Measurements from ENCODE around the gene ASAP2. TPM values are rescaled to one million over a fixed set of nuclear protein-coding genes. Genes with fewer than 3 reads are reported as not detected.

ASAP2 gene
- polyA plus RNA-seq, 1 donor from 2014 or later: 41.0 TPM

- no peak overlapping the region for H3K27ac ChIP-seq (ENCODE audit: low read length)
- H3K36me3 ChIP-seq (ENCODE audit: insufficient read depth, low read length): no peaks in the 10 kb centered on the region
- no peak overlapping the region for H2AFZ ChIP-seq (ENCODE audit: low read depth, low read length)
- no peaks in the 10 kb centered on the region for H4K20me1 ChIP-seq (ENCODE audit: insufficient read depth)
- no peaks in the 10 kb centered on the region for H3K9me3 ChIP-seq (ENCODE audit: low read length)
- TF ChIP-seq TAF1 (IDR thresholded peaks at IDR 0.05; ENCODE audit: low read depth) (no peak), EP300 (conservative IDR thresholded peaks at IDR 0.05; ENCODE audit: poor library complexity, severe bottlenecking) (no peak), SMC3 (conservative IDR thresholded peaks at IDR 0.05; ENCODE audit: poor library complexity) (no peak), EZH2 (IDR thresholded peaks at IDR 0.05; ENCODE audit: borderline replicate concordance, insufficient read depth, low read length, poor library complexity, severe bottlenecking) (no peak), POLR2AphosphoS5 (IDR thresholded peaks at IDR 0.05) (no peak), MXI1 (conservative IDR thresholded peaks at IDR 0.05; ENCODE audit: poor library complexity, severe bottlenecking) (no peak), CTCF (IDR thresholded peaks at IDR 0.05; ENCODE audit: poor library complexity, severe bottlenecking) (no peak), RAD21 (conservative IDR thresholded peaks at IDR 0.05) (no peak), REST (IDR thresholded peaks at IDR 0.05; ENCODE audit: borderline replicate concordance) (no peak)
- no peak overlapping the region for H3K4me3 ChIP-seq (ENCODE audit: low read length)
- no peaks in the 10 kb centered on the region for H3K27me3 ChIP-seq (ENCODE audit: insufficient read depth, low read depth, low read length)
- no peak overlapping the region for H3K9ac ChIP-seq (ENCODE audit: low read length)
- H3F3A ChIP-seq (ENCODE audit: insufficient read depth, low read length, poor library complexity, severe bottlenecking): no peaks in the 10 kb centered on the region
- no peaks in the 10 kb centered on the region for H3K9me2 ChIP-seq (ENCODE audit: insufficient read depth, low read length)
- H3K4me2 ChIP-seq (ENCODE audit: low read length): no peak overlapping the region
- no peaks in the 10 kb centered on the region for H3K79me2 ChIP-seq (replicated peaks; ENCODE audit: insufficient read depth, low read length)
These were observed 164.1 kb downstream of the ASAP2 start for GRCh38 chr2:9370746-9371145.

- no peaks in the 10 kb centered on the region for H4K20me1 ChIP-seq (ENCODE audit: insufficient read depth)
- H3K36me3 ChIP-seq (ENCODE audit: insufficient read depth, low read length): no peaks in the 10 kb centered on the region
- no peak overlapping the region for H3K4me2 ChIP-seq (ENCODE audit: low read length)
- no peaks in the 10 kb centered on the region for H3K27me3 ChIP-seq (ENCODE audit: insufficient read depth, low read depth, low read length)
- no peak overlapping the region for H2AFZ ChIP-seq (ENCODE audit: low read depth, low read length)
- no peak for TF ChIP-seq SMC3 (conservative IDR thresholded peaks at IDR 0.05; ENCODE audit: poor library complexity)
- TF ChIP-seq REST (IDR thresholded peaks at IDR 0.05; ENCODE audit: borderline replicate concordance): no peak
- no peak for TF ChIP-seq RAD21 (conservative IDR thresholded peaks at IDR 0.05)
- TF ChIP-seq POLR2AphosphoS5 (IDR thresholded peaks at IDR 0.05): no peak
- no peak for TF ChIP-seq EP300 (conservative IDR thresholded peaks at IDR 0.05; ENCODE audit: poor library complexity, severe bottlenecking)
- TF ChIP-seq MXI1 (conservative IDR thresholded peaks at IDR 0.05; ENCODE audit: poor library complexity, severe bottlenecking): no peak
- TF ChIP-seq EZH2 (IDR thresholded peaks at IDR 0.05; ENCODE audit: borderline replicate concordance, insufficient read depth, low read length, poor library complexity, severe bottlenecking): no peak
- TF ChIP-seq CTCF (IDR thresholded peaks at IDR 0.05; ENCODE audit: poor library complexity, severe bottlenecking): no peak
- no peak for TF ChIP-seq TAF1 (IDR thresholded peaks at IDR 0.05; ENCODE audit: low read depth)
- no peaks in the 10 kb centered on the region for H3K9me3 ChIP-seq (ENCODE audit: low read length)
- no peaks in the 10 kb centered on the region for H3K79me2 ChIP-seq (replicated peaks; ENCODE audit: insufficient read depth, low read length)
- no peaks in the 10 kb centered on the region for H3F3A ChIP-seq (ENCODE audit: insufficient read depth, low read length, poor library complexity, severe bottlenecking)
- no peak overlapping the region for H3K9ac ChIP-seq (ENCODE audit: low read length)
- H3K4me3 ChIP-seq (ENCODE audit: low read length): no peak overlapping the region
- H3K27ac ChIP-seq (ENCODE audit: low read length): no peak overlapping the region
- H3K9me2 ChIP-seq (ENCODE audit: insufficient read depth, low read length): no peaks in the 10 kb centered on the region
These were observed 166.4 kb downstream of the ASAP2 start for GRCh38 chr2:9373047-9373446.
